Measurements from ENCODE around the gene TRAF3IP1.
"Not testable (repeated sequence)": the region's sequence is repeated elsewhere in the genome, so short reads cannot be mapped to it uniquely, and the experiment has no call there.

TRAF3IP1 gene

GRCh38 chr2:238427435-238428162, 107.3 kb downstream of the TRAF3IP1 start:
- DNase-seq (ENCODE audit: low read depth in 2 of 2), result no peak

GRCh38 chr2:238428866-238429265, 108.5 kb downstream of the TRAF3IP1 start:
- no peak for DNase-seq (ENCODE audit: low read depth in 2 of 2)

GRCh38 chr2:238430781-238431180, 110.5 kb downstream of the TRAF3IP1 start:
- DNase-seq (ENCODE audit: low read depth in 2 of 2), result no peak

GRCh38 chr2:238431456-238431855, 111.1 kb downstream of the TRAF3IP1 start:
- no peak for DNase-seq (ENCODE audit: low read depth in 2 of 2)

GRCh38 chr2:238433300-238433915, 113.1 kb downstream of the TRAF3IP1 start:
- DNase-seq (ENCODE audit: low read depth in 2 of 2), result no peak

DNA sequence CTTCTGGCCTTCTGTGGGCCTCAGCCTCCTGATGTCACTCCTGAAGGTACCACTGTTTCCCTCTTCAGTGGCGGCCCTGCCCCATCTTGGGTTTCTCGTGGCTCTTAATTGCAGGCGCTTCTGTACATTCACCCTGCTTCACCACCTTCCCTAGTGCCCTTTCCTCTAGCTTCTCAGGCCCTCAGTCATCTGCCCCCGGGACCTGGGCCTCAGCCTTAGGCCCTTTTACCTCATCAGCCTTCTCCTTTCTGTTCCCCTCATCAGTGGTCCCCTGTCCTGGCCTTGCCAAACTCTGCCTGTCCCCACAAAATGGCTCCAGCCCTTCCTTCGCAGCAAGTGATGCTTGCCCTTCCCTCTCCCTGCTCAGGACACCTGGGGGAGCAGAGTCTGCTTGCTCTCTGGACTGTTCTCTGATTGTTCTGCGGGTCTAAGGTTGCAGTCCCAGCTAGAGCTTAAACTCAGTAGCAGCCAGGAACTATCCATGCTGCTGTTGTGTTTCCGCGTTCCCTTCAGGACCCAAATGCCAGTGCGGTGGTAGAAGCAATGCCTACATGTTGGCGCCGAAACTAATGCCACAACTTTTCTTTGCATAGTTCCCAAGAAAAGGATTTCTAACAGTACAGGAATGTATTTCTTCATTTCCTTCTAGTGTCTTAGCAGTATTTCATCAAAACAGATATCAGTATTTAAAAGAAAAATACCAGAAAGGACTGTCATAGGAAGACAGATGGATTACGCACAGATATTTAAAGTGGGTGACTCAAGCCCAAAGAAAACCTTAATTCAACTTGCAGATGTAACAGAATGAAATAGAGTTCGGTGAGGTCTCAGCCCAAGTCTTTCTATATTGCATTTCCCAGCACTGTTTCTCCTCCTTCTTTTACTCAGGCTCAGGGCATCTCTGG, 113.9 kb downstream of the TRAF3IP1 start:
- no peak for DNase-seq (ENCODE audit: low read depth in 2 of 2)

GRCh38 chr2:238434846-238435751, 114.8 kb downstream of the TRAF3IP1 start:
- DNase-seq (ENCODE audit: low read depth in 2 of 2), result no peak

GRCh38 chr2:238435752-238436096, 115.4 kb downstream of the TRAF3IP1 start:
- DNase-seq (ENCODE audit: low read depth in 2 of 2), result no peak

- DNase-seq (ENCODE audit: low read depth in 2 of 2), result peak; percentile 19 to 47
These were observed 118.8 kb downstream of the TRAF3IP1 start for GRCh38 chr2:238438856-238439849.

DNA sequence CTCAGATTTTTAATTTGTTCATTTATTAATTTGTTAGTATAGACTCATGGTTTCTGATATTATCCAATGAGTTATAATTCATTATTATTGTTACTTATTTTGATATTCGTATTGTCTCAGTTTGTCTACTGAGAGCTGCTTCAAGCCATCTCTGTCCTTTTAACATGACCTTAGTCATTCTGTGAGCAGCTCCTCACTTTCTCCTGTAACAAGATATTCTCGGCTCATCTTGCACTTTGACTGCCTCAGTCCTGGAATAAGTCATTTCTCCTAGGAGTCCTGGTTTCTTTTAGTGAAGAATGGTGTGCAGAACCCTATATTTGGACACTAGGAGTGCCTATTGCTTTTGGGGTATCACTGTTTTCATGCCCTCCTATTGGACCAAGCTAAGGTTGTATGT, 119.6 kb downstream of the TRAF3IP1 start:
- no peak for DNase-seq (ENCODE audit: low read depth in 2 of 2)

DNA sequence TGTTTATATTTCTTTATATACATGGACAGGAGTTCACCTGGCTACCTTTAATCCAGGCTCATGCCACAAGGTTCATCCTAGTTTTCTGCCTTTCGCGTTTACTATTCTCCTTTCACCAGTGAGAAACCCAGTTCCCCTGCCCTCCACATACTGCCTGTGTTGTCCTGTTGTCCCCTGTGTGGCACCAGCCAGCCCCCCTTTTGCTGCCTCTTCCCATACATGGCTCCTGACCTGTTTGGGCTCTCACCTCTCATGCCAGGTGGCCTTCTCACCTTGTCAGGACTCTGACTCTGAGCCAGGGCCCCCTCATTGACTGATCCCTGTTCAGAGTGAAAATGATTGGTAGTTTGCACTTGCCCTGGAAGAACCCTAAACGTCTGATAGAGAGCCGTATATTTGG, 120.0 kb downstream of the TRAF3IP1 start:
- no peak for DNase-seq (ENCODE audit: low read depth in 2 of 2)

GRCh38 chr2:238440767-238441166, 120.4 kb downstream of the TRAF3IP1 start:
- no peak for DNase-seq (ENCODE audit: low read depth in 2 of 2)

GRCh38 chr2:238441262-238442114, 121.2 kb downstream of the TRAF3IP1 start:
- DNase-seq (ENCODE audit: low read depth in 2 of 2), result no peak

DNA sequence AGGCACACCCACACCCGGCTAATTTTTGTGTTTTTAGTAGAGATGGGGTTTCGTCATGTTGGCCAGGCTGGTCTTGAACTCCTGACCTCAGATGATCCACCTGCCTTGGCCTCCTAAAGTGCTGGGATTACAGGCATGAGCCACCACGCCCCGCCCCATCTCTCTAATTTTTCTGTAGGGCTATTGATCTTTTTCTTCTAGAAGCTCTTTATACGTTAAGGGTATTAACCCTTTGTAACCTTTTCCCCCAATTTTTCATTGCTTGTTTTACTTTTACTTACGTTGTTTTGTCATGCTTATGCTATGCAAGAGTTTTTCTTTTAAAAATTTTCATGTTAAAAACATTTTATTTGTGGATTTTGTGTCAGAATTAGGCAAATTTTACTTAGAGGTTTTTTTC, 121.9 kb downstream of the TRAF3IP1 start:
- not testable (repeated sequence) for DNase-seq (ENCODE audit: low read depth in 2 of 2)

DNA sequence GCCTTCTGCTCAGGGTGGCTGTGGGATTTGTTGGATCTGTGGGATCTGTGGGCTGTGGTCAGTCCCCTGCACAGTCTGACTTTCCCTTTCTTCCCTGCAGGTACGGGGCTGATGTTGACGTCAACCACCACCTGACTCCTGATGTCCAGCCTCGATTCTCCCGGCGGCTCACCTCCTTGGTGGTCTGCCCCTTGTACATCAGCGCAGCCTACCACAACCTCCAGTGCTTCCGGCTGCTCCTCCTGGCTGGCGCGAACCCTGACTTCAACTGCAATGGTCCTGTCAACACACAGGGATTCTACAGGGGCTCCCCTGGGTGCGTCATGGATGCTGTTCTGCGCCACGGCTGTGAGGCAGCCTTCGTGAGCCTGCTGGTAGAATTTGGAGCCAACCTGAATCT, 123.9 kb downstream of the TRAF3IP1 start:
- no peak for DNase-seq (ENCODE audit: low read depth in 2 of 2)

DNA sequence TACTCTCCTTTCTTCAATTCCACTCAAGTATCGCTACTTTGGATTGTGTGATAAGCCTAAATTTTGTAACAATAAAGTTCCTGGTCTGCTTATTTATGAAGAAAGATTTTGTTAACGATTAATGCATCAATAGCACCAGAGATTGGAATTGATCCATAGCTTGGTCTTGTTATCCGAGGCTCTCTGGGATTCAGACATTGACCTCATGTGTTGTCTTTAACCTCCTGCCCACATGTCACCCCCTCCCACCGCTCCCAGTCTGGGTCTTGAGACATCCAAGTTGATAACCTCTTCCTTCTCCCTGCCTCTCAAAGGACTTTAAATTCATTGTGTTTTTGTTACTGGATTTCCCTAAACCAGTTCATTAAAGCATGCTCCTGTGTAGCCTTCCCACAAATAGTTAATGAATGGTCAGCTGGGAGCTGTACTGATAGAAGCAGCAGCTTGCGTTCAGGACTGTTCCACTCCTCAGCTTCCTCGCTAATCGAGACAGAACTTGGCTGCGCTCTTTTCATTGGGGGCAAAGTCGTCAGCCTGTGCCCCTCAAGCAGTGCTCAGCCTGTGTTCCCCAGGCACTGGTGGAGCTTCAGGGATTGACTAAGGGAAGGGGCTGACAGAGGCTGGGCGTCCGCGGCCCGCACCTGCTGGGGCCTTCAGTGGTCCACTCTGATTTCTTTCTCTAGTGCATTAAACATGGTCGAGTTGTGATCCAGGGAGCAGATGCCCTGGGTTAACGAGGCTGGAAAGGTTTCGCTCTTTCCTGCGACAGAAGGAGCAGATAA, 125.3 kb downstream of the TRAF3IP1 start:
- DNase-seq (ENCODE audit: low read depth in 2 of 2), result no peak

GRCh38 chr2:238446371-238446770, 126.1 kb downstream of the TRAF3IP1 start:
- no peak for DNase-seq (ENCODE audit: low read depth in 2 of 2)

All from stimulated activated CD8-positive, alpha-beta memory T cell treated with anti-CD3 and anti-CD28 coated beads, Interleukin-15, amount 100 ng/mL, for 4 hours (primary cell).